OCI-LY3 (cell line): ENCODE results near the gene FGD4.

Experiments used
- EZH2phosphoT487 ChIP-seq: fragments of 200-600 bp; shearing (Covaris generic); IDR thresholded peaks from 2 replicates; pipeline ENCODE4 v1.6.1; 2018; ENCODE audit warnings: antibody characterized with exemption, mixed run types, low read depth
- TF ChIP-seq, protein P1 (sequence below): fragments of 200-600, 300-600 bp; sonication (generic); IDR thresholded peaks from 2 replicates; pipeline ENCODE4 v1.5.1; 2014; ENCODE audit warnings: antibody characterized with exemption, low read length, low read depth

DNA sequence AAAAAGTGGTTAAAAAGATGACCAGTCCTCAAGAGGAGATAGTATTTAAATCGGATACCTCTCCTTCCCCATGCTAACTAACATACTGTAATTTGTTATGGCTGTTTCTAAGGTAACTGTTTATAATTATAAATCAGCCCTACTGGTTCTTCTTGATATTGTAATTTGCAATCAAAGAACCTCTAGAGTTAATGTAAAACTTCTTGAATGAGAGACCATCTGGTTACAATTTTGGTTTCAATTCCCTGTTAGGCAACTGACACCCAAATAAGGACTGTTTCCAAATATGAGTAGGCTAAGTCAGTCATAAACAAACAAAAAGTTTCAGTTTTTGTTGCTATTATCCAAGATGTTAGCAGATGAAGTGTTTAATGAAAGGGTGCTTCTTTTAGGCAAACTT lies 159.5 kb downstream of the FGD4 start:
- TF ChIP-seq, protein P1, sequence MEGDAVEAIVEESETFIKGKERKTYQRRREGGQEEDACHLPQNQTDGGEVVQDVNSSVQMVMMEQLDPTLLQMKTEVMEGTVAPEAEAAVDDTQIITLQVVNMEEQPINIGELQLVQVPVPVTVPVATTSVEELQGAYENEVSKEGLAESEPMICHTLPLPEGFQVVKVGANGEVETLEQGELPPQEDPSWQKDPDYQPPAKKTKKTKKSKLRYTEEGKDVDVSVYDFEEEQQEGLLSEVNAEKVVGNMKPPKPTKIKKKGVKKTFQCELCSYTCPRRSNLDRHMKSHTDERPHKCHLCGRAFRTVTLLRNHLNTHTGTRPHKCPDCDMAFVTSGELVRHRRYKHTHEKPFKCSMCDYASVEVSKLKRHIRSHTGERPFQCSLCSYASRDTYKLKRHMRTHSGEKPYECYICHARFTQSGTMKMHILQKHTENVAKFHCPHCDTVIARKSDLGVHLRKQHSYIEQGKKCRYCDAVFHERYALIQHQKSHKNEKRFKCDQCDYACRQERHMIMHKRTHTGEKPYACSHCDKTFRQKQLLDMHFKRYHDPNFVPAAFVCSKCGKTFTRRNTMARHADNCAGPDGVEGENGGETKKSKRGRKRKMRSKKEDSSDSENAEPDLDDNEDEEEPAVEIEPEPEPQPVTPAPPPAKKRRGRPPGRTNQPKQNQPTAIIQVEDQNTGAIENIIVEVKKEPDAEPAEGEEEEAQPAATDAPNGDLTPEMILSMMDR = no peak
- no peak for TF ChIP-seq EZH2phosphoT487
